ENCODE data around the gene ZNF407.
"Not testable (repeated sequence)": the region's sequence is repeated elsewhere in the genome, so short reads cannot be mapped to it uniquely, and the experiment has no call there.

Gene ZNF407

GRCh38 chr18:75073654-75074053 lies 476.0 kb downstream of the ZNF407 start:
- DNase-seq (ENCODE audit: low read depth), result no peak

GRCh38 chr18:75074196-75075015 lies 476.7 kb downstream of the ZNF407 start:
- DNase-seq (ENCODE audit: low read depth), result no peak

- DNase-seq (ENCODE audit: low read depth), result no peak
Measured at GRCh38 chr18:75075016-75075305, 477.3 kb downstream of the ZNF407 start.

GRCh38 chr18:75075429-75075841 lies 477.8 kb downstream of the ZNF407 start:
- DNase-seq (ENCODE audit: low read depth), result no peak

- no peak for DNase-seq (ENCODE audit: low read depth)
Measured at GRCh38 chr18:75076286-75076685, 478.6 kb downstream of the ZNF407 start.

- DNase-seq (ENCODE audit: low read depth), result no peak
Measured at GRCh38 chr18:75081486-75081885, 483.8 kb downstream of the ZNF407 start.

GRCh38 chr18:75083131-75083530 lies 485.5 kb downstream of the ZNF407 start:
- no peak for DNase-seq (ENCODE audit: low read depth)

GRCh38 chr18:75083761-75084160 lies 486.1 kb downstream of the ZNF407 start:
- no peak for DNase-seq (ENCODE audit: low read depth)

- not testable (repeated sequence) for DNase-seq (ENCODE audit: low read depth)
Measured at GRCh38 chr18:75085676-75086075, 488.0 kb downstream of the ZNF407 start.

- DNase-seq (ENCODE audit: low read depth), result no peak
Measured at GRCh38 chr18:75086494-75087034, 488.9 kb downstream of the ZNF407 start.

- DNase-seq (ENCODE audit: low read depth), result no peak
Measured at GRCh38 chr18:75087119-75088020, 489.7 kb downstream of the ZNF407 start.

GRCh38 chr18:75088021-75088506 lies 490.4 kb downstream of the ZNF407 start:
- no peak for DNase-seq (ENCODE audit: low read depth)

- no peak for DNase-seq (ENCODE audit: low read depth)
Measured at GRCh38 chr18:75088622-75089211, 491.0 kb downstream of the ZNF407 start.

- no peak for DNase-seq (ENCODE audit: low read depth)
Measured at GRCh38 chr18:75089748-75090327, 492.2 kb downstream of the ZNF407 start.

- DNase-seq (ENCODE audit: low read depth), result no peak
Measured at GRCh38 chr18:75090336-75090735, 492.7 kb downstream of the ZNF407 start.

- no peak for DNase-seq (ENCODE audit: low read depth)
Measured at GRCh38 chr18:75097491-75098225, 500.0 kb downstream of the ZNF407 start.

- no peak for DNase-seq (ENCODE audit: low read depth)
Measured at GRCh38 chr18:75100832-75101630, 503.4 kb downstream of the ZNF407 start.

- no peak for DNase-seq (ENCODE audit: low read depth)
Measured at GRCh38 chr18:75101916-75102315, 504.2 kb downstream of the ZNF407 start.

- DNase-seq (ENCODE audit: low read depth), result not testable (repeated sequence)
Measured at GRCh38 chr18:75104029-75104428, 506.4 kb downstream of the ZNF407 start.

- DNase-seq (ENCODE audit: low read depth), result no peak
Measured at GRCh38 chr18:75104483-75104882, 506.8 kb downstream of the ZNF407 start.
